Activated T-helper 1 cell treated with anti-CD3 and anti-CD28 coated beads, Interleukin-12 subunit alpha, Interleukin-12 subunit beta, Interleukin-2, Interleukin-4 antibody, amounts not matched to agents 30 ng/mL and 10 ng/mL and 1 ng/mL, durations not matched to agents 14 hours and 24 hours and 36 hours (primary cell): Measurements from ENCODE around the gene PRSS33. TPM values are rescaled to one million over a fixed set of nuclear protein-coding genes. Genes with fewer than 3 reads are reported as not detected.
A peak's percentile ranks its signal among the peaks of the same experiment; 100 is the strongest.

Source experiments
- DNase-seq: peaks from one replicate; pipeline ENCODE4 v3.0.0; 2021; ENCODE audit warnings: low spot score
- H3K27ac Mint-ChIP-seq: one replicate; pipeline ENCODE4 v1.8.0; 2021; ENCODE audit warnings: mild to moderate bottlenecking, mixed read lengths
- H3K27me3 Mint-ChIP-seq: one replicate; pipeline ENCODE4 v1.8.0; 2022; ENCODE audit warnings: mild to moderate bottlenecking, moderate library complexity, mixed read lengths; ENCODE audit not compliant: insufficient read depth
- H3K36me3 Mint-ChIP-seq: one replicate; pipeline ENCODE4 v1.8.0; 2021; ENCODE audit warnings: low read depth, mixed read lengths
- H3K4me1 Mint-ChIP-seq: one replicate; pipeline ENCODE4 v1.8.0; 2021; ENCODE audit warnings: low read depth, mixed read lengths
- H3K4me3 Mint-ChIP-seq: one replicate; pipeline ENCODE4 v1.8.0; 2021; ENCODE audit warnings: mild to moderate bottlenecking, moderate library complexity, mixed read lengths
- H3K9me3 Mint-ChIP-seq: one replicate; pipeline ENCODE4 v1.8.0; 2021; ENCODE audit warnings: mixed read lengths
- intact Hi-C: fragments of 100-400 bp; cut with micrococcal nuclease; formaldehyde crosslinking; loops from one replicate; pipeline ENCODE4 v1.15.1; 2024
- total RNA-seq: library from RNA; stranded (reverse); gene quantifications from 2 replicates; pipeline ENCODE4 v1.2.3, GENCODE V29; 2022

Gene PRSS33
- total RNA-seq, 1 donor from 2014 or later, result 0.10 TPM

DNA sequence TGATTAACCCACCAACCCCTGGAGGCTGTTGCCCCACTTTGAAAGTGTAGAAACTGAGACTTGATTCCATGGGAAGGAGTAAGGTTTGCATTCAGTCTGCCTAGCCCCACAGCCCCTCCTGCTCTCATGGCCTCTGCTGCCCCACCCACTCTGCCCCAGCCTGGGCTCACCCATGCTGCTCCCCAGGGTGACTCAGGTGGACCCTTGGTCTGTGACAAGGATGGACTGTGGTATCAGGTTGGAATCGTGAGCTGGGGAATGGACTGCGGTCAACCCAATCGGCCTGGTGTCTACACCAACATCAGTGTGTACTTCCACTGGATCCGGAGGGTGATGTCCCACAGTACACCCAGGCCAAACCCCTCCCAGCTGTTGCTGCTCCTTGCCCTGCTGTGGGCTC is 17.4 kb upstream of the PRSS33 start:
- Mint-ChIP-seq H3K36me3 (no peaks in the 10 kb centered on the region), H3K27me3 (peaks cover 7% of the 10 kb centered on the region), H3K4me1 (no peaks in the 10 kb centered on the region), H3K27ac (no peak overlapping the region), H3K4me3 (no peak overlapping the region), H3K9me3 (peaks cover 5% of the 10 kb centered on the region)
- intact Hi-C loops, result no loop called here
- no peak for DNase-seq

DNA sequence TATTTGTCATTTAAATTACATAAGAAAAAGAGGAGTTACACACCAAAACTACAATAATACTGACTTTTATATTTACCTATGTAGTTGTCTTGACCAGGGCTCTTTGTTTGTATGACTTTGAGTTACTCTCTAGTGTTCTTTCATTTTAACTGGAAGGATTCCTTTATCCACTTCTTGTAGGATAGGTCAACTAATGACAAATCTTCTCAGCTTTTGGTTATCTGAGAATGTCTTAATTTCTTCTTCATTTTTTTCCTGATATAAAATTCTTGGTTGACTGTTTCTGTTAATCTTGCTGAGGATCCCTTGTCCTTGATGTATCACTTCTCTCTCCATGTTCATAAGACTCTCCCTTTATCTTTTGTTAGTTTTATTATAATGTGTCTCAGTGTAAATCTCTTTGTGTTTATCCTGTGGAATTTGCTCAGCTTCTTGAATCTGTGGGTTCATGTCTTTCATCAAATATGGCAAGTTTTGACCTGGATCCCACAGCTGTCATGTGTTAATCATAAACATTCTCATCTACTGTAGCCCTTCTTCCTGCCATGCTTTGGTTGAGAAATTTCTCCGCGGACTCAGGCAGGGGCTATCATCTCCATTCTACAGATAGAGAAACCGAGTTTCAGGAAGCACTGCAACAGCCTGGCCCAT is 16.3 kb upstream of the PRSS33 start:
- Mint-ChIP-seq H3K4me1 (no peaks in the 10 kb centered on the region), H3K27me3 (peaks cover 7% of the 10 kb centered on the region), H3K36me3 (no peaks in the 10 kb centered on the region), H3K4me3 (no peak overlapping the region), H3K9me3 (peaks cover 5% of the 10 kb centered on the region), H3K27ac (no peak overlapping the region)
- no peak for DNase-seq
- intact Hi-C loops, result no loop called here

DNA sequence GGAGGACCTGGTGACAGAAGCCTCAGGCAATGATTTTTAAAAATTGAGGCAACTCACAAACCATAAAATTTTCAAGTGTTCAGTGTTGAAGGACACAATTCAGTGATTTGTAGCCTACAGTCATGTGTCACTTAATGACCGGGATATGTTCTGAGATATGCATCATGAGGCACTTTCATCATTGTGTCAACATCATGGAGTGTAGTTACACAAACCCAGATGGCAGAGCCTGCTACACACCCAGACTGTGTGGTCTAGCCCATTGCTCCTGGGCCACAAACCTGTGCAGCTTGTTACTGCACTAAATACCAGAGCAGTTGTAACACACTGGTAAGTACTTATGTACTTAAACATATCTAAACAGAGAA is 12.5 kb upstream of the PRSS33 start:
- intact Hi-C loops, result no loop called here
- no peak overlapping the region for H3K27ac Mint-ChIP-seq

DNA sequence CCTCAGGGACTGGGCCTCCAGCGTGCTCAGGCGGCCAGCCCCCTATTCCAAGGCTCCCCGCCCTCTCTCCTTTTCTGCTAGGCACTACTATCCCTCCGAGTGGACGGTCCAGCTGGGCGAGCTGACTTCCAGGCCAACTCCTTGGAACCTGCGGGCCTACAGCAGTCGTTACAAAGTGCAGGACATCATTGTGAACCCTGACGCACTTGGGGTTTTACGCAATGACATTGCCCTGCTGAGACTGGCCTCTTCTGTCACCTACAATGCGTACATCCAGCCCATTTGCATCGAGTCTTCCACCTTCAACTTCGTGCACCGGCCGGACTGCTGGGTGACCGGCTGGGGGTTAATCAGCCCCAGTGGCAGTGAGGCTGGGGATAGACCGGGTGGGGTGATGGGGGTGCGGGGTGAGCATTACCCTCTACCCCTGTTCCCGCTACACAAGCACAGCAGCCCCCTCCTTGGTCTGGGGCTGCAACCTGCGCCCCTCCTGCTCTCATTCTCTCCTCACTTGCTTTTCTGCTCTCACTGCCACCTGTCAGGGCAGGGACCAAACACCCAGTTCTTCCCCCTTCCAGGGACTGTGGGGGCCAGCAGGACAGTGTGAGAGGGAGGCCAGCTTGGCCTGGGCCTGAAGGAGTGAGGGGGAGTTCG is 12.0 kb upstream of the PRSS33 start:
- intact Hi-C loops, result no loop called here
- Mint-ChIP-seq H3K4me3 (no peak overlapping the region), H3K9me3 (peaks cover 5% of the 10 kb centered on the region), H3K27me3 (peaks cover 14% of the 10 kb centered on the region), H3K27ac (no peak overlapping the region), H3K4me1 (no peaks in the 10 kb centered on the region), H3K36me3 (no peaks in the 10 kb centered on the region)
- DNase-seq, result no peak

More for the DNA sequence above, 12.5 kb upstream of the PRSS33 start:
- Mint-ChIP-seq H3K27me3 (peaks cover 10% of the 10 kb centered on the region), H3K36me3 (no peaks in the 10 kb centered on the region), H3K4me1 (no peaks in the 10 kb centered on the region), H3K4me3 (no peak overlapping the region), H3K9me3 (peaks cover 5% of the 10 kb centered on the region)
- no peak for DNase-seq

DNA sequence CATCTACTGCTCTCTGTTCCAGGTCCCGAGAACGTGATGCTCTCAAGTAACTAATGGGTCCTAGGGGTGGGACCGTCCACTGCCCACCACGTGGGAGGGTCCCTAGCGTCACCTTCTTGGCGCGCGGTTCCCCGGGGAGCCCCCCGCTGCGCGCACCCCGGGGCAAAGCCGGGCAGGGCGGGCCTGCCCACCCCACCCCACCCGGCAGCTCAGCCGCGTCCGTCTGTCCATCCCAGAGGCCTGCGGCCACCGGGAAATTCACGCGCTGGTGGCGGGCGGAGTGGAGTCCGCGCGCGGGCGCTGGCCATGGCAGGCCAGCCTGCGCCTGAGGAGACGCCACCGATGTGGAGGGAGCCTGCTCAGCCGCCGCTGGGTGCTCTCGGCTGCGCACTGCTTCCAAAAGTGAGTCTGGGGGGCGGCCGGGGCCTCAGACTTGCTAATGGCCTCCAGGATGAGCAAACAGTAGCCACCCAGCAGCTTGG is 11.4 kb upstream of the PRSS33 start:
- Mint-ChIP-seq H3K9me3 (peaks cover 2% of the 10 kb centered on the region), H3K27me3 (peaks cover 15% of the 10 kb centered on the region), H3K27ac (no peak overlapping the region), H3K4me1 (no peaks in the 10 kb centered on the region), H3K4me3 (no peak overlapping the region), H3K36me3 (no peaks in the 10 kb centered on the region)
- intact Hi-C loops, result no loop called here
- no peak for DNase-seq

DNA sequence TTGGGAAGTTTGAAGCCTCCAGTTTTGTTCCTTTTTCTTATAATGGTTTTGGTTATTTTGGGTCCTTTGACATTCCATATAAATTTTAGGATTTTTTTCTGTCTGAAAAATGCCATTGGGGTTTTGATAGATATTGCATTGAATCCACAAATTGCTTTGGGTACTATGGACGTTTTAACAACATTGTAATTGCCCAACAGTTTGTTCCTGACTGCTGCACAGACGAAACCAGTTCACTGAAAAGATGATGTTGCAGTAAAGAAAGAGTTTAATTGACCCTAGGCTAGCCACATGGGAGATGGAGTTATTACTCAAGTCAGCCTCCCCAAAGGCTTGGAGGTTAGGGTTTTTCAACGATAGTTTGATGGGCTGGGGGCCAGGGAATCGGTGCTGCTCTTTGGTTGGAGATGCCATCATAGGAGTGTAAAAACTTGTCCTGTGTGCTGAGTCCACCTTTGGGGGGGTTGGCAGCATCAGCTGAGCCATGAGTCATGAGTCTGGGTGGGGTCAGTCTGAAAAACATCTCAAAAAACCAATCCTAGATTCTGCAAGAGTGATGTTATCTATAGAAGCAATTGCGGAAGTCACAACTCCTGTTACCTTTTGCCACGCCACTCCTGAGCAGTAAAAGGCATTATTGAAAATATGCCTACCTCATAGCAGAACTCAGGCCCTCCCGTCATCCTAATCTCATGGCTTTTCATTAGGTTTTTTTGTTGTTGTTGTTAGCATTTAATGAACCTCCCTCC is 8.2 kb upstream of the PRSS33 start:
- Mint-ChIP-seq H3K4me1 (no peaks in the 10 kb centered on the region), H3K4me3 (no peak overlapping the region), H3K36me3 (no peaks in the 10 kb centered on the region), H3K9me3 (no peaks in the 10 kb centered on the region), H3K27me3 (peaks cover 18% of the 10 kb centered on the region), H3K27ac (no peak overlapping the region)
- intact Hi-C loops, result no loop called here
- DNase-seq, result no peak

DNA sequence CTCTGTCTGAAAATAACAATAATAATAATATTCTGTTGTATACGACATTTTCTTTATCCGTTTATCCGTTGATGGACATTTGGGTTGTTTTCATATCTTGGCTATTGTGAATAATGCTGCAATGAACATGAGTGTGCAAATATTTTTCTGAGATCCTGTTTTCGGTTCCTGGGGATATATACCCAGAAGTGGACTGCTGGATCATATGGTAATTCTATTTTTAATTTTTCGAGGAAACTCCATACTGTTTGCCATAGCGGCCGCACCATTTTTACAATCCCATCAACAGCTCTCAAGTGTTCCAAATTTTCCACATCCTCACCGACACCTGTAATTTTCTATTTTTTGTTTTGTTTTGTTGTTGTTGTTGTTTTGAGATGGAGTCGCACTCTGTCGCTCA is 5.6 kb upstream of the PRSS33 start:
- intact Hi-C loops, result no loop called here
- H3K36me3 Mint-ChIP-seq, result no peaks in the 10 kb centered on the region

DNA sequence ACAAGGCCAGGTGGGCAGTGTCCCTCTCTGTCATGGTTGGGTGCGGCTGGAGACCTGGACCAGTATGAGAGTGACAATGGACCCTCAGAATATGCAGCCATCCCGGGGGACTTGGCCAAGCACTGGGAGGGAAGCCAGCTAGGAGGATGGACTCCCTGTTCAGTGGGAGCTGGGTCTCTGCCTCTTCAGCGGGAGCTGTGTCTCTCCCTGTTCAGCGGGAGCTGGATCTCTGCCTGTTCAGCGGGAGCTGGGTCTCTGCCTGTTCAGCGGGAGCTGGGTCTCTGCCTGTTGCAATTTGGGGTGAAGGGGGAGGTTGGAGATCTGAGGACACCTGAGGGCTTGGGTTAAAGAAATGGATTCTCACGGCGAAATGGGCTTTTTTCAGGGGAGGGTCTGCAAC is 3.8 kb upstream of the PRSS33 start:
- no peak overlapping the region for H3K4me3 Mint-ChIP-seq
- H3K9me3 Mint-ChIP-seq, result no peaks in the 10 kb centered on the region
- H3K27ac Mint-ChIP-seq, result no peak overlapping the region
- peaks cover 26% of the 10 kb centered on the region for H3K27me3 Mint-ChIP-seq
- H3K4me1 Mint-ChIP-seq, result no peaks in the 10 kb centered on the region
- no peak for DNase-seq
- H3K36me3 Mint-ChIP-seq, result no peaks in the 10 kb centered on the region
- intact Hi-C loops, result no loop called here

More for the DNA sequence above, 5.6 kb upstream of the PRSS33 start:
- no peak for DNase-seq
- Mint-ChIP-seq H3K27ac (no peak overlapping the region), H3K4me1 (no peaks in the 10 kb centered on the region), H3K9me3 (no peaks in the 10 kb centered on the region), H3K27me3 (peaks cover 26% of the 10 kb centered on the region), H3K4me3 (no peak overlapping the region)

DNA sequence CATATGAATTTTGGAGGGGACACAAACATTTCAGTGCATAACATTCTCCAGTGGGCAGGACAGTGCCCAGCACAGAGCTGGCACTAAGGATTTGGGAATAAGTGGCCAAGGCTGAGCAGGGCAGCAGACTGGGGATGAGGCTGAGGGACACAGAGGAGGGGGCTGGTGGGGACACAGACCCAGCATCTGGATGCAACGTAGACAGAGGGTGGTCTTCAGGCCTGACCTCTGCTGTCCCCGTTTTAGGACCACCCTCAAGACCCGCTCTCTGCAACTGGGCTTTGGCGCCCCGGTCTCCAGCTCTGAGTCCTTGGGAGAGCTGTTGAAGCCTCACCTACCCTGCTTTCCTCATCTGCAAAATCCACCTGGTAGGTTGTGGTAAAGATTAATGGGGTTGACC is 3.3 kb upstream of the PRSS33 start:
- peaks cover 30% of the 10 kb centered on the region for H3K27me3 Mint-ChIP-seq
- no peaks in the 10 kb centered on the region for H3K4me1 Mint-ChIP-seq
- no peaks in the 10 kb centered on the region for H3K36me3 Mint-ChIP-seq
- H3K27ac Mint-ChIP-seq, result no peak overlapping the region
- no peak for DNase-seq
- intact Hi-C loops, result no loop called here
- no peak overlapping the region for H3K4me3 Mint-ChIP-seq
- H3K9me3 Mint-ChIP-seq, result no peaks in the 10 kb centered on the region

DNA sequence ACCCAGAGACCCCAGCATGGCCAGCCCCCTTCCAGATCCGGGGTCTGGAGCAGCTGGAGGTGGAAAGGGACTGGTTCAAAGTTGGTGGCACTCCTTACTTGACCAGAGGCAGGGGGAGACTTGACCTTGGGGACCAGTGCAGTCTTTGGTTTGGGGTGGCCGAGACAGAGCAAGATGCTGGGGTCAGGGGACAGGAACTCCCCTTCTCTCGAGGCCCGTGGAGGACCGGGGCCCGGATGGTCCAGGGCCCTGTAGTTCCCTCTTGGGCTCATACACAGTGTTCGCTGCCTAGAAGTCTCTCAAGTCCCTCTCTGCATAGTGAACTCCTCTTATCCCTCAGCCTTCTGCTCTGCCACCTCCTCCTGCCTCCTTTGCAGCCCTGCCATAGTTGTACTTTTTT is 601 bp upstream of the PRSS33 start:
- no peaks in the 10 kb centered on the region for H3K36me3 Mint-ChIP-seq
- peaks cover 23% of the 10 kb centered on the region for H3K27me3 Mint-ChIP-seq
- H3K4me1 Mint-ChIP-seq, result no peaks in the 10 kb centered on the region
- intact Hi-C loops, result no loop called here
- DNase-seq, result no peak
- H3K4me3 Mint-ChIP-seq, result no peak overlapping the region
- H3K9me3 Mint-ChIP-seq, result no peaks in the 10 kb centered on the region
- no peak overlapping the region for H3K27ac Mint-ChIP-seq

DNA sequence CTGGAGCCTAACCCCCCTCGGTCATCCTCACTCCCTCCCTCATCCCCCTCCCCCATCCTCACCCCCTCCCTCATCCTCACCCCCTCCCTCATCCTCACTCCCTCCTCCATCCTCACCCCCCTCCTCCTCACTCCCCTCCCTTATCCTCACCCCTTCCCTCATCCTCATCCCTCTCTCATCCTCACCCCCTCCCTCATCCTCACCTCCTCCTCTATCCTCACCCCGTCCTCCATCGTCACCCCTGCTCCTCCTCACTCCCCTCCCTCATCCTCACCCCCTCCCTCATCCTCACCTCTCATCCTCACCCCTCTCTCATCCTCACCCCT is 571 bp downstream of the PRSS33 start:
- Mint-ChIP-seq H3K4me1 (no peaks in the 10 kb centered on the region), H3K36me3 (no peaks in the 10 kb centered on the region), H3K4me3 (no peak overlapping the region), H3K27ac (no peak overlapping the region), H3K27me3 (peaks cover 23% of the 10 kb centered on the region), H3K9me3 (no peaks in the 10 kb centered on the region)
- DNase-seq, result no peak
- intact Hi-C loops, result no loop called here

DNA sequence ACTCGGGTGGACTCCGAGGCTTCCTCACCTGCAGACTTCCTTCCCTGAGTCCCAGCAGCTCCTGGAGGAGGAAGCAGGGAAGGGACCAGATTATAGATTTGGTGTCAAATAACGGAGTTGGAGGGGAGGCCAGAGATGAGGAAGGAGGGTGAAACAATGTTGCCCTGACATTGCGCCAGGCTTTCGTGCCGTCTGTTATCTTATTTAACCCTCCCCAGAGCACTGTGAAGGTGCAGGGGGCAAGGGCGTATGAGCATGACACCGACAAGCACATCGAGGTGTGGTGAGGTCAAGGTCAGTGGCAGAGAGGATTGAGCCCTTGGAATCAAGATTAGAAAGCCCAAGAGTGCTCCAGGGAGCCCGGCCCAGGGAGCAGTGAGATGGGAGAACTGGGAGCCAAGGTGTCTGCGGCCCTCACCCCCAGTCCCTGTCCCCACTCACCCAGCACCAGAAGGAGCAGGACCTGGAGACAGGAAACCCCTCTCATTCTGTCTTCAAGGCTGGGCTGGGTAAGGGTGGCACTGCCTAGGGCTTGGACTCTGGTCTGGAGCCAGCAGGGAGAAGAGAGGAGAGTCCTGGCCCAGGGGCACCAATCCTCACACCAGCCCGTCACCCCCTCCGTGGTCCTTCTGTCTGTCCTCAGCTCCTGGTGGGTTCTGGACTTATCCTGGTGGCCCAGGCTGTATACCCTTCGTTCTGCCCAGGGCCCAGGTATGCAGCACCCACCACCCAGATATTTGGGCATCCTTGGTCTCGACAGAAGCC is 1.1 kb downstream of the PRSS33 start:
- Mint-ChIP-seq H3K9me3 (no peaks in the 10 kb centered on the region), H3K27ac (no peak overlapping the region), H3K36me3 (no peaks in the 10 kb centered on the region), H3K27me3 (peaks cover 22% of the 10 kb centered on the region), H3K4me3 (peak overlapping the region; percentile 22), H3K4me1 (no peaks in the 10 kb centered on the region)
- intact Hi-C loops, result no loop called here
- DNase-seq, result no peak
